Spleen (tissue), 7 donors: Measurements from ENCODE around the gene C22orf39.

ENCODE experiments used
- CTCF ChIP-seq, 11 experiments: fragments of 200-600 bp in 7 of 11; fragments of 450-650 bp in 4 of 11; sonication (generic) in 4 of 11; IDR thresholded peaks in 8 of 11; conservative IDR thresholded peaks in 3 of 11; 1 replicate in 7 of 11; 2 replicates in 4 of 11; pipeline versions ENCODE4 v1.4.0 to v1.8.0; 2016 to 2021; ENCODE audit warnings: antibody characterized with exemption in 11 of 11, inconsistent platforms in 4 of 11, mild to moderate bottlenecking in 1 of 11
- POLR2A ChIP-seq, 3 donors: fragments of 450-650 bp; IDR thresholded peaks; one replicate each; pipeline ENCODE4 v1.5.1; 2017; ENCODE audit warnings: antibody characterized with exemption in 3 of 3, mild to moderate bottlenecking in 1 of 3
- POLR2AphosphoS5 ChIP-seq, 3 donors: sonication (generic); formaldehyde crosslinking; IDR thresholded peaks; one replicate each; pipeline ENCODE4 v1.5.1; 2017; ENCODE audit warnings: antibody characterized with exemption in 3 of 3
- donor health status: DM: no; HTN: no; CAD: no; lungs with moderate emphysema.
- donor health status: DM: no; HTN: no; CAD: no.
- donor health status: DM: no; HTN: no; CAD: no.

GRCh38 chr22:19412478-19412877 lies 35.0 kb downstream of the C22orf39 start:
- TF ChIP-seq POLR2AphosphoS5 (IDR thresholded peaks at IDR 0.05) = no peak
- no peak for TF ChIP-seq CTCF (IDR thresholded peaks at IDR 0.05 in 8 of 11, conservative IDR thresholded peaks at IDR 0.05 in 3 of 11)
- no peak for TF ChIP-seq POLR2A (IDR thresholded peaks at IDR 0.05)
